ENCODE data around the gene RNF8.
A peak's percentile ranks its signal among the peaks of the same experiment; 100 is the strongest.

Gene RNF8

DNA sequence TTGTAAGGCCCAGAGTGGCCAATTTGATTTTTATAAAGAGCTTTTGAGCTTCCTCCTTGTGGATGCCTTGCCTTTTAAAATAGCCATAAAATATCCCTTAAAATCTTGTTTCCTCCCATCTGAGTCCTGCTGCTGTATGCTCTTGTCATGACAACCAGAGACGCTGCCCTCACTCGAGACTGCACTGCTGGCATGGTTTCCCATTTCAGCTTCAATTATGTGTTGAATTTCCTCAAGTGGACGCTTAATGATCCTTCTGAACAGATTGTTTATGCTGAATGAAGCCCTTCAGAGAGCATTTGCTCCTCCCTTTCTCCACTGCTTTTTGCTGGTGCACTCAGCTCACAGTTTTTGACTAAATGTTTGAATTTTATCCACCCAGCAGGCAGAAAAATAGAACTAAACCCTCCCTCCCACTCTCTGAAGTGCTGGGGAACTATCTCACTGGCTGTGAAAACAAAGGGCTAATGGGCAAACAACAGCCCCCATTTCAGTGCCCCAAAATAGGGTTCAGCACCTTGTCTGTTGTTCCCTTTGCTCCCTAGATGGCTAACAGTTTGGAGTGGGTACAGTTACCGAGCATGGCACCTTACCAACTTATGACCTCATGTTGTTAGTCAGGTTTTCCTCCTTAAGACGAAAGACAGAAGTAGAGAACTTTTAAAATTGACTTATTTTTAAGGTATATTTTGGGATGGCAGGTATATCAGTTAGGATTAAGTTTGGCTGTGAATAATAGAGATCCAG, 45.5 kb upstream of the RNF8 start:
- Histone ChIP-seq H3K4me1 (ENCODE audit: control insufficient read depth, insufficient read depth, low read length) (peaks cover 5% of the 10 kb centered on the region), H3K9me3 (ENCODE audit: control insufficient read depth, insufficient read depth, low read depth, low read length) (no peaks in the 10 kb centered on the region), H3K27ac (ENCODE audit: extremely low read depth, low read depth, low read length) (no peak overlapping the region), H3K4me3 (ENCODE audit: low read depth, low read length) (no peak overlapping the region), H3K36me3 (ENCODE audit: control insufficient read depth in 2 of 2, insufficient read depth in 1 of 2, low read length in 2 of 2) (peaks cover 4 to 37% of the 10 kb centered on the region in 2 experiments; a peak in 2 of 3 replicates)
- CTCF ChIA-PET = interaction anchor here (0.7 to 10.6 kb wide), 4 partner anchors 7 to 98 kb away, joined by 3 to 103 read pairs (median 30); no protein-coding TSS in a partner anchor
- POLR2A ChIA-PET = no interaction called here
- TF ChIP-seq ZNF560 (tag by site-specific recombination; IDR thresholded peaks at IDR 0.05; ENCODE audit: borderline replicate concordance) (no peak), YY1 (tag by site-specific recombination; IDR thresholded peaks at IDR 0.05) (no peak), ZBTB17 (tag by site-specific recombination; IDR thresholded peaks at IDR 0.05) (peak; percentile 45; the same call in 1 of the 2 replicates), ZNF785 (tag by site-specific recombination; IDR thresholded peaks at IDR 0.05) (no peak), ZNF169 (tag by site-specific recombination; IDR thresholded peaks at IDR 0.05) (no peak), TRIM28 (IDR thresholded peaks at IDR 0.05; ENCODE audit: borderline replicate concordance, low read length) (no peak), ZBTB21 (tag by site-specific recombination; IDR thresholded peaks at IDR 0.05) (no peak), YY2 (tag by site-specific recombination; IDR thresholded peaks at IDR 0.05) (no peak), ZNF24 (tag by site-specific recombination; IDR thresholded peaks at IDR 0.05) (no peak), SCRT2 (tag by site-specific recombination; IDR thresholded peaks at IDR 0.05) (peak; percentile 51; the same call in 1 of the 2 replicates), ZNF366 (tag by site-specific recombination; conservative IDR thresholded peaks at IDR 0.05) (peak; percentile 10; the same call in 1 of the 2 replicates), SCRT1 (tag by site-specific recombination; IDR thresholded peaks at IDR 0.05; ENCODE audit: borderline replicate concordance) (no peak), ZNF292 (tag by site-specific recombination; IDR thresholded peaks at IDR 0.05; ENCODE audit: borderline replicate concordance, low read depth) (no peak), ZBTB48 (tag by site-specific recombination; IDR thresholded peaks at IDR 0.05) (0 out of 2 replicates have a peak, but pooled peaks have one; percentile 42), ZNF792 (tag by site-specific recombination; IDR thresholded peaks at IDR 0.05) (no peak), ZNF600 (tag by site-specific recombination; IDR thresholded peaks at IDR 0.05) (0 out of 2 replicates have a peak, but pooled peaks have one; percentile 8), ZNF23 (tag by site-specific recombination; IDR thresholded peaks at IDR 0.05; ENCODE audit: borderline replicate concordance) (no peak)
- TF ChIP-seq, protein P1, sequence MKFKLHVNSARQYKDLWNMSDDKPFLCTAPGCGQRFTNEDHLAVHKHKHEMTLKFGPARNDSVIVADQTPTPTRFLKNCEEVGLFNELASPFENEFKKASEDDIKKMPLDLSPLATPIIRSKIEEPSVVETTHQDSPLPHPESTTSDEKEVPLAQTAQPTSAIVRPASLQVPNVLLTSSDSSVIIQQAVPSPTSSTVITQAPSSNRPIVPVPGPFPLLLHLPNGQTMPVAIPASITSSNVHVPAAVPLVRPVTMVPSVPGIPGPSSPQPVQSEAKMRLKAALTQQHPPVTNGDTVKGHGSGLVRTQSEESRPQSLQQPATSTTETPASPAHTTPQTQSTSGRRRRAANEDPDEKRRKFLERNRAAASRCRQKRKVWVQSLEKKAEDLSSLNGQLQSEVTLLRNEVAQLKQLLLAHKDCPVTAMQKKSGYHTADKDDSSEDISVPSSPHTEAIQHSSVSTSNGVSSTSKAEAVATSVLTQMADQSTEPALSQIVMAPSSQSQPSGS (tag by site-specific recombination; IDR thresholded peaks at IDR 0.05; ENCODE audit: low read depth) = 0 out of 2 replicates have a peak, but pooled peaks have one; percentile 27
- TF ChIP-seq, protein P2, sequence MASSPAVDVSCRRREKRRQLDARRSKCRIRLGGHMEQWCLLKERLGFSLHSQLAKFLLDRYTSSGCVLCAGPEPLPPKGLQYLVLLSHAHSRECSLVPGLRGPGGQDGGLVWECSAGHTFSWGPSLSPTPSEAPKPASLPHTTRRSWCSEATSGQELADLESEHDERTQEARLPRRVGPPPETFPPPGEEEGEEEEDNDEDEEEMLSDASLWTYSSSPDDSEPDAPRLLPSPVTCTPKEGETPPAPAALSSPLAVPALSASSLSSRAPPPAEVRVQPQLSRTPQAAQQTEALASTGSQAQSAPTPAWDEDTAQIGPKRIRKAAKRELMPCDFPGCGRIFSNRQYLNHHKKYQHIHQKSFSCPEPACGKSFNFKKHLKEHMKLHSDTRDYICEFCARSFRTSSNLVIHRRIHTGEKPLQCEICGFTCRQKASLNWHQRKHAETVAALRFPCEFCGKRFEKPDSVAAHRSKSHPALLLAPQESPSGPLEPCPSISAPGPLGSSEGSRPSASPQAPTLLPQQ (tag by site-specific recombination; IDR thresholded peaks at IDR 0.05) = peak; percentile 46; the same call in 1 of the 2 replicates
- TF ChIP-seq, protein P3, sequence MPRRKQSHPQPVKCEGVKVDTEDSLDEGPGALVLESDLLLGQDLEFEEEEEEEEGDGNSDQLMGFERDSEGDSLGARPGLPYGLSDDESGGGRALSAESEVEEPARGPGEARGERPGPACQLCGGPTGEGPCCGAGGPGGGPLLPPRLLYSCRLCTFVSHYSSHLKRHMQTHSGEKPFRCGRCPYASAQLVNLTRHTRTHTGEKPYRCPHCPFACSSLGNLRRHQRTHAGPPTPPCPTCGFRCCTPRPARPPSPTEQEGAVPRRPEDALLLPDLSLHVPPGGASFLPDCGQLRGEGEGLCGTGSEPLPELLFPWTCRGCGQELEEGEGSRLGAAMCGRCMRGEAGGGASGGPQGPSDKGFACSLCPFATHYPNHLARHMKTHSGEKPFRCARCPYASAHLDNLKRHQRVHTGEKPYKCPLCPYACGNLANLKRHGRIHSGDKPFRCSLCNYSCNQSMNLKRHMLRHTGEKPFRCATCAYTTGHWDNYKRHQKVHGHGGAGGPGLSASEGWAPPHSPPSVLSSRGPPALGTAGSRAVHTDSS (tag by site-specific recombination; IDR thresholded peaks at IDR 0.05) = no peak
- TF ChIP-seq, protein P4, sequence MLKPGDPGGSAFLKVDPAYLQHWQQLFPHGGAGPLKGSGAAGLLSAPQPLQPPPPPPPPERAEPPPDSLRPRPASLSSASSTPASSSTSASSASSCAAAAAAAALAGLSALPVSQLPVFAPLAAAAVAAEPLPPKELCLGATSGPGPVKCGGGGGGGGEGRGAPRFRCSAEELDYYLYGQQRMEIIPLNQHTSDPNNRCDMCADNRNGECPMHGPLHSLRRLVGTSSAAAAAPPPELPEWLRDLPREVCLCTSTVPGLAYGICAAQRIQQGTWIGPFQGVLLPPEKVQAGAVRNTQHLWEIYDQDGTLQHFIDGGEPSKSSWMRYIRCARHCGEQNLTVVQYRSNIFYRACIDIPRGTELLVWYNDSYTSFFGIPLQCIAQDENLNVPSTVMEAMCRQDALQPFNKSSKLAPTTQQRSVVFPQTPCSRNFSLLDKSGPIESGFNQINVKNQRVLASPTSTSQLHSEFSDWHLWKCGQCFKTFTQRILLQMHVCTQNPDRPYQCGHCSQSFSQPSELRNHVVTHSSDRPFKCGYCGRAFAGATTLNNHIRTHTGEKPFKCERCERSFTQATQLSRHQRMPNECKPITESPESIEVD (tag by site-specific recombination; IDR thresholded peaks at IDR 0.05) = peak; percentile 97
- TF ChIP-seq, protein P5, sequence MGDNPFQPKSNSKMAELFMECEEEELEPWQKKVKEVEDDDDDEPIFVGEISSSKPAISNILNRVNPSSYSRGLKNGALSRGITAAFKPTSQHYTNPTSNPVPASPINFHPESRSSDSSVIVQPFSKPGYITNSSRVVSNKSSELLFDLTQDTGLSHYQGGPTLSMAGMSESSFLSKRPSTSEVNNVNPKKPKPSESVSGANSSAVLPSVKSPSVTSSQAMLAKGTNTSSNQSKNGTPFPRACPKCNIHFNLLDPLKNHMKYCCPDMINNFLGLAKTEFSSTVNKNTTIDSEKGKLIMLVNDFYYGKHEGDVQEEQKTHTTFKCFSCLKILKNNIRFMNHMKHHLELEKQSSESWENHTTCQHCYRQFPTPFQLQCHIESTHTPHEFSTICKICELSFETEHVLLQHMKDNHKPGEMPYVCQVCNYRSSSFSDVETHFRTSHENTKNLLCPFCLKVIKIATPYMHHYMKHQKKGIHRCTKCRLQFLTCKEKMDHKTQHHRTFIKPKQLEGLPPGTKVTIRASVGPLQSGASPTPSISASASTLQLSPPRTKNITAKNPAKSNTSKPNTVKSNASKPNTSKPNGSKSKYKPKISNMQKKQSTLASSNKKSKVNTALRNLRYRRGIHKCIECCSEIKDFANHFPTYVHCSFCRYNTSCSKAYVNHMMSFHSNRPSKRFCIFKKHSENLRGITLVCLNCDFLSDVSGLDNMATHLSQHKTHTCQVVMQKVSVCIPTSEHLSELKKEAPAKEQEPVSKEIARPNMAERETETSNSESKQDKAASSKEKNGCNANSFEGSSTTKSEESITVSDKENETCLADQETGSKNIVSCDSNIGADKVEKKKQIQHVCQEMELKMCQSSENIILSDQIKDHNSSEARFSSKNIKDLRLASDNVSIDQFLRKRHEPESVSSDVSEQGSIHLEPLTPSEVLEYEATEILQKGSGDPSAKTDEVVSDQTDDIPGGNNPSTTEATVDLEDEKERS (tag by site-specific recombination; IDR thresholded peaks at IDR 0.05) = no peak
- TF ChIP-seq, protein P6, sequence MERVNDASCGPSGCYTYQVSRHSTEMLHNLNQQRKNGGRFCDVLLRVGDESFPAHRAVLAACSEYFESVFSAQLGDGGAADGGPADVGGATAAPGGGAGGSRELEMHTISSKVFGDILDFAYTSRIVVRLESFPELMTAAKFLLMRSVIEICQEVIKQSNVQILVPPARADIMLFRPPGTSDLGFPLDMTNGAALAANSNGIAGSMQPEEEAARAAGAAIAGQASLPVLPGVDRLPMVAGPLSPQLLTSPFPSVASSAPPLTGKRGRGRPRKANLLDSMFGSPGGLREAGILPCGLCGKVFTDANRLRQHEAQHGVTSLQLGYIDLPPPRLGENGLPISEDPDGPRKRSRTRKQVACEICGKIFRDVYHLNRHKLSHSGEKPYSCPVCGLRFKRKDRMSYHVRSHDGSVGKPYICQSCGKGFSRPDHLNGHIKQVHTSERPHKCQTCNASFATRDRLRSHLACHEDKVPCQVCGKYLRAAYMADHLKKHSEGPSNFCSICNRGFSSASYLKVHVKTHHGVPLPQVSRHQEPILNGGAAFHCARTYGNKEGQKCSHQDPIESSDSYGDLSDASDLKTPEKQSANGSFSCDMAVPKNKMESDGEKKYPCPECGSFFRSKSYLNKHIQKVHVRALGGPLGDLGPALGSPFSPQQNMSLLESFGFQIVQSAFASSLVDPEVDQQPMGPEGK (tag by site-specific recombination; IDR thresholded peaks at IDR 0.05) = no peak
- TF ChIP-seq, protein P7, sequence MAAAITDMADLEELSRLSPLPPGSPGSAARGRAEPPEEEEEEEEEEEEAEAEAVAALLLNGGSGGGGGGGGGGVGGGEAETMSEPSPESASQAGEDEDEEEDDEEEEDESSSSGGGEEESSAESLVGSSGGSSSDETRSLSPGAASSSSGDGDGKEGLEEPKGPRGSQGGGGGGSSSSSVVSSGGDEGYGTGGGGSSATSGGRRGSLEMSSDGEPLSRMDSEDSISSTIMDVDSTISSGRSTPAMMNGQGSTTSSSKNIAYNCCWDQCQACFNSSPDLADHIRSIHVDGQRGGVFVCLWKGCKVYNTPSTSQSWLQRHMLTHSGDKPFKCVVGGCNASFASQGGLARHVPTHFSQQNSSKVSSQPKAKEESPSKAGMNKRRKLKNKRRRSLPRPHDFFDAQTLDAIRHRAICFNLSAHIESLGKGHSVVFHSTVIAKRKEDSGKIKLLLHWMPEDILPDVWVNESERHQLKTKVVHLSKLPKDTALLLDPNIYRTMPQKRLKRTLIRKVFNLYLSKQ (tag by site-specific recombination; IDR thresholded peaks at IDR 0.05; ENCODE audit: borderline replicate concordance) = no peak

All from HEK293 (cell line).